Activated T-helper 17 cell treated with anti-CD3 and anti-CD28 coated beads, Interleukin-2, amount 50 U/mL, for 72 hours (primary cell): ENCODE measurements around the gene GAPDHS. TPM values are rescaled to one million over a fixed set of nuclear protein-coding genes. Genes with fewer than 3 reads are reported as not detected.
A peak's percentile ranks its signal among the peaks of the same experiment; 100 is the strongest.

Experiments
- ATAC-seq: fragments of 150-1000 bp; cut with Tn5 transposase; replicated peaks from 2 replicates; pipeline ENCODE4 v1.10.0; 2021; ENCODE audit warnings: mild to moderate bottlenecking, moderate library complexity
- H3K27ac Mint-ChIP-seq: one replicate; pipeline ENCODE4 v1.8.0; 2022; ENCODE audit warnings: mixed read lengths
- H3K27me3 Mint-ChIP-seq: one replicate; pipeline ENCODE4 v1.8.0; 2022; ENCODE audit warnings: mixed read lengths
- H3K36me3 Mint-ChIP-seq: one replicate; pipeline ENCODE4 v1.8.0; 2022; ENCODE audit warnings: low read depth, mild to moderate bottlenecking, mixed read lengths
- H3K4me1 Mint-ChIP-seq: one replicate; pipeline ENCODE4 v1.8.0; 2022; ENCODE audit warnings: mixed read lengths
- H3K4me3 Mint-ChIP-seq: one replicate; pipeline ENCODE4 v1.8.0; 2022; ENCODE audit warnings: mild to moderate bottlenecking, mixed read lengths
- H3K9me3 Mint-ChIP-seq: one replicate; pipeline ENCODE4 v1.8.0; 2022; ENCODE audit warnings: mixed read lengths
- total RNA-seq, 2 donors: library from RNA; stranded (reverse); gene quantifications; one replicate each; pipeline ENCODE4 v1.2.3, GENCODE V29; 2022

The GAPDHS gene
- total RNA-seq, 2 donors from 2014 or later = not detected

DNA sequence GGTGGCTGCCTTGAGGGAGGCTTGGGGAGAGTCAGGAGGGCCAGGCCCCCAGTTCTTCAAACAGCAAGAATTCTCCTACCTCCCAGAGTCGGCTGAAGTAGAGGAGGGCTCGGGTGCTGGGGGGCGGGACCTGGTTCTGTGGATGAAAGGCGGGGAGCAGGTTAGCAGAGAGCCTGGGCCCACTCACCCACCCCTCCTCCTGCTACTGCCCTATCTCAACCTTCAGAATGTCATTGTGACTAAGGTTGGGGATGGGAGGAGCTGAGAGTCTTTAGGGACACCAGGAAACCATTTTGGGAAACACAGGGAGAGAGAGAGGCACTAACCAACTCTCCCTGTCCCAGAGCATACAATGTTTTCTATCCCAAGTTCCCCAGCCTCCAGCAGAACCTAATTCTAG lies 30.5 kb upstream of the GAPDHS start:
- Mint-ChIP-seq H3K9me3 (no peaks in the 10 kb centered on the region), H3K4me1 (no peaks in the 10 kb centered on the region), H3K4me3 (no peak overlapping the region), H3K27me3 (peaks cover 22% of the 10 kb centered on the region), H3K27ac (no peak overlapping the region), H3K36me3 (no peaks in the 10 kb centered on the region)
- no peak for ATAC-seq

DNA sequence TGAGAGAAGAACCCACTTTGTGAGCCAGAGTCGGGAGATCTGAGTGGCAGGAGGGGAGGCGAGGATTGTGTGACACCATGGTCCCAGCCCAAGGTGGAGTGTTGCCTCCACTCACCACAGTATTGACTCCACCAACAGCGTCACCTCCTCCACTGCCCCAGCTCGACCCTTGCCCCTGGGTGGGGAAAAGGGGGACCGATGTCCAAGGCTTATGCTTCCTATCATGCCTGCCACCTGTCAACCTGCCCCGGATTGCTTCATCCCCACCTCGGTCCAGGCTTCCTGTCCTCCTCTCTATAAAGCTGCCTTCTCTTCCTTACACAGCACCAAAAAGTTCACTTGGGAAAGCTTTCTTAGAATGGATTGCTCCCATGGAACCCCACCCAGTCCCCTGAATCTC lies 27.2 kb upstream of the GAPDHS start:
- no peaks in the 10 kb centered on the region for H3K9me3 Mint-ChIP-seq
- H3K36me3 Mint-ChIP-seq = no peaks in the 10 kb centered on the region
- H3K4me3 Mint-ChIP-seq = no peak overlapping the region
- peaks cover 27% of the 10 kb centered on the region for H3K27me3 Mint-ChIP-seq
- H3K4me1 Mint-ChIP-seq = no peaks in the 10 kb centered on the region
- ATAC-seq = no peak
- no peak overlapping the region for H3K27ac Mint-ChIP-seq

- H3K36me3 Mint-ChIP-seq = no peaks in the 10 kb centered on the region
- no peaks in the 10 kb centered on the region for H3K9me3 Mint-ChIP-seq
- no peak overlapping the region for H3K27ac Mint-ChIP-seq
- H3K4me1 Mint-ChIP-seq = no peaks in the 10 kb centered on the region
- no peak overlapping the region for H3K4me3 Mint-ChIP-seq
- ATAC-seq = no peak
- peaks cover 20% of the 10 kb centered on the region for H3K27me3 Mint-ChIP-seq
These were observed 25.7 kb upstream of the GAPDHS start for GRCh38 chr19:35507561-35507960.

- no peaks in the 10 kb centered on the region for H3K9me3 Mint-ChIP-seq
- no peaks in the 10 kb centered on the region for H3K4me1 Mint-ChIP-seq
- no peak overlapping the region for H3K27ac Mint-ChIP-seq
- H3K4me3 Mint-ChIP-seq = no peak overlapping the region
- H3K36me3 Mint-ChIP-seq = no peaks in the 10 kb centered on the region
- ATAC-seq = no peak
- peaks cover 23% of the 10 kb centered on the region for H3K27me3 Mint-ChIP-seq
These were observed 25.1 kb upstream of the GAPDHS start for GRCh38 chr19:35508129-35508528.

DNA sequence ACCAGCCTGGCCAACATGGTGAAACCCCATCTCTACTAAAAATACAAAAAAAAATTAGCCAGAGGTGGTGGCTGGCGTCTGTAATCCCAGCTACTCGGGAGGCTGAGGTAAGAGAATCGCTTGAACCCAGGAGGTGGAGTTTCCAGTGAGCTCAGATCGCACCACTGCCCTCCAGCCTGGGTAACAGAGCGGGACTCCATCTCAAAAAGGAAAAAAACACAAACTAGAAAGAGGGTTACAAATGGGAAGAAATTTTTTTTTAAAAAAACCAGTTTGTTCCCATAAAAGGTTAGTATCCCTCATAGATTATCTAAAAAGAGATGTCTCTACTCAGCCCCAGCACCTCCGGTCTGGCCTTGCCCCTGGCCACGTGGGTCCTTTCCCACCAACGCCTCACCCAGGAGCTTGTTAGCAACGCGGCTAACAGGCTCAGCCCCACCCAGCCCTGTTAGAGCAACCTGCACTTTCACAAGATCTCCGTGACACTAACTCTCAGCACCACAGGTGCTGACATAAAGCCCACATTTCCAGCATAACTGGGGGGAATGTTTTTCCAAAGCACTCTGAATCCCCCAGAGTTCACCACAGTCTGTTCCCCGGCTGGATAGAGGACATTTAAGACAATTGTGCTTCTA lies 24.1 kb upstream of the GAPDHS start:
- peak overlapping the region; percentile 69 for H3K4me3 Mint-ChIP-seq
- H3K4me1 Mint-ChIP-seq = no peaks in the 10 kb centered on the region
- no peaks in the 10 kb centered on the region for H3K36me3 Mint-ChIP-seq
- H3K27ac Mint-ChIP-seq = no peak overlapping the region
- H3K27me3 Mint-ChIP-seq = peaks cover 27% of the 10 kb centered on the region
- no peaks in the 10 kb centered on the region for H3K9me3 Mint-ChIP-seq
- peak; percentile 68 for ATAC-seq

DNA sequence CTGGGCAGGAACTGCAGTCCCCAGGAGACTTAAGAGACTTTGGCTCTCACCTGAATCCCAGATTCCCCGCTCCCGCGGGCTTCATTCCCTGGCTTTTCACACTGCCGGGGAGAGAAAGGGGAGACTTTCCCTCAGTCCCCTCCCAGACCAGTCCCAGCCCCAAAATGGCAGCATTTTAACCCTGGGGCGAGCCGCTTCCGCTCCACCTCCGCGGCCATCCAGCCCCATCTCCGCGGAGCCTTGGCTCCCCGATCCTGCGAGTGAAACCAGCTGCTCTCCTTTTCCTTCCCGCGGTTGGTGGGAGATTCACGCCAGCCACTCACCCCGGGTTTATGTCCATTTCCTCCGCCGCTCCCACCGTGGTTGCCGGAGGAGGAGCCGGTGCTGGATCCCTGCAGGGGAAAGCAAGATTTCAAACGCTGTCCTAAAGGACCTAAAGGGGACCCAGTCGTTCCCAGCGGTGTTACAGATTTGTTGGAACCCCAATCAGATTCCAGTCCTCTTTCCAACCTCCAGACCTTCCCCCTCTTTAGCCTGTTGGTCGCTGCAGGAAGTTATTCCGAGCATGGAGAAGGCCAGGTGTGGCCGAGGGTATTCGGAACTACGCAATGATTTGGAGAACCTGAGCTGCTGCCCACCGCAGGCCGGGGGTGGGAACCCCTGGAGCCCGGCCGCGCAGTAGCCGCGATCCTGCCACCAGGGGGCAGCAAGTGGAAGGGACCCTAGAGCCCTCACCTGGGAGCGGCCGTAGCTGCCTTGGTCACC lies 23.2 kb upstream of the GAPDHS start:
- peak; percentile 81 for ATAC-seq
- peaks cover 30% of the 10 kb centered on the region for H3K27me3 Mint-ChIP-seq
- H3K4me1 Mint-ChIP-seq = no peaks in the 10 kb centered on the region
- peak overlapping the region; percentile 69 for H3K4me3 Mint-ChIP-seq
- H3K27ac Mint-ChIP-seq = no peak overlapping the region
- no peaks in the 10 kb centered on the region for H3K36me3 Mint-ChIP-seq
- H3K9me3 Mint-ChIP-seq = no peaks in the 10 kb centered on the region

- no peaks in the 10 kb centered on the region for H3K9me3 Mint-ChIP-seq
- H3K4me3 Mint-ChIP-seq = peak overlapping the region; percentile 69
- H3K27me3 Mint-ChIP-seq = peaks cover 30% of the 10 kb centered on the region
- no peaks in the 10 kb centered on the region for H3K36me3 Mint-ChIP-seq
- no peaks in the 10 kb centered on the region for H3K4me1 Mint-ChIP-seq
- H3K27ac Mint-ChIP-seq = no peak overlapping the region
- ATAC-seq = no peak
These were observed 22.7 kb upstream of the GAPDHS start for GRCh38 chr19:35510626-35510964.

- Mint-ChIP-seq H3K27me3 (peaks cover 26% of the 10 kb centered on the region), H3K4me3 (no peak overlapping the region), H3K4me1 (no peaks in the 10 kb centered on the region), H3K36me3 (no peaks in the 10 kb centered on the region), H3K9me3 (no peaks in the 10 kb centered on the region), H3K27ac (no peak overlapping the region)
- no peak for ATAC-seq
These were observed 21.9 kb upstream of the GAPDHS start for GRCh38 chr19:35511337-35511736.

GRCh38 chr19:35512831-35513627 lies 20.2 kb upstream of the GAPDHS start:
- no peak overlapping the region for H3K4me3 Mint-ChIP-seq
- H3K36me3 Mint-ChIP-seq = no peaks in the 10 kb centered on the region
- no peak for ATAC-seq
- no peak overlapping the region for H3K27ac Mint-ChIP-seq
- H3K27me3 Mint-ChIP-seq = peaks cover 26% of the 10 kb centered on the region
- no peaks in the 10 kb centered on the region for H3K9me3 Mint-ChIP-seq
- no peaks in the 10 kb centered on the region for H3K4me1 Mint-ChIP-seq

GRCh38 chr19:35513628-35514281 lies 19.5 kb upstream of the GAPDHS start, which contains the start of gene DMKN:
Gene DMKN, minus strand, starts transcription at chr19:35513649. Its CDS starts 174 bp downstream, at chr19:35513475.
- no peak within 1 kb of the TSS for H3K27ac Mint-ChIP-seq
- no peaks in the 10 kb centered on the region for H3K4me1 Mint-ChIP-seq
- H3K4me3 Mint-ChIP-seq = no peak within 1 kb of the TSS
- no peaks in the 10 kb centered on the region for H3K36me3 Mint-ChIP-seq
- no peaks in the 10 kb centered on the region for H3K9me3 Mint-ChIP-seq
- peaks cover 24% of the 10 kb centered on the region for H3K27me3 Mint-ChIP-seq
- ATAC-seq = no peak

GRCh38 chr19:35514282-35514809 lies 18.9 kb upstream of the GAPDHS start:
- no peaks in the 10 kb centered on the region for H3K36me3 Mint-ChIP-seq
- H3K4me1 Mint-ChIP-seq = no peaks in the 10 kb centered on the region
- H3K4me3 Mint-ChIP-seq = no peak overlapping the region
- ATAC-seq = no peak
- no peak overlapping the region for H3K27ac Mint-ChIP-seq
- H3K27me3 Mint-ChIP-seq = peaks cover 23% of the 10 kb centered on the region
- H3K9me3 Mint-ChIP-seq = no peaks in the 10 kb centered on the region

GRCh38 chr19:35516310-35516709 lies 16.9 kb upstream of the GAPDHS start:
- Mint-ChIP-seq H3K27me3 (peaks cover 25% of the 10 kb centered on the region), H3K9me3 (no peaks in the 10 kb centered on the region), H3K4me3 (no peak overlapping the region), H3K36me3 (no peaks in the 10 kb centered on the region), H3K27ac (no peak overlapping the region), H3K4me1 (no peaks in the 10 kb centered on the region)
- ATAC-seq = no peak

DNA sequence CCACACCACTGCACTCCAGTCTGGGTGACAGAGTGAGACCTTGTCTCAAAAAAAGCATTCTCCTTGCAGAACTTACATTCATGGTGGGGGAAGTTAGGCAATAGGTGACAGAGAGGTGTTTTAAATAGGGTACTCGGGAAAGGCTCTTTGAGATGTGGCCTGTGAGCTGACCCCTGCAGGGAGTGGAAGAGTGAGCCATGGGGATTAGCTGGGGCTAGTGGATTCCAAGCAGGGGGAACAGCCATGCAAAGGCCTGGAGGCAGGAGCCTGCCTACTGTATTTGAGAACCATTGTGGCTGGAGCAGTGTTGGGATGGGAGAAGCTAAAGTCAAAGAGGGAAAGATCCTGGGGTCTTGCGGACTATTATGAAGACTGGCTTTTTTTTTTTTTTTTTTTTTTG lies 15.9 kb upstream of the GAPDHS start:
- Mint-ChIP-seq H3K27ac (no peak overlapping the region), H3K4me1 (no peaks in the 10 kb centered on the region), H3K36me3 (no peaks in the 10 kb centered on the region), H3K4me3 (no peak overlapping the region), H3K9me3 (no peaks in the 10 kb centered on the region), H3K27me3 (peaks cover 25% of the 10 kb centered on the region)
- no peak for ATAC-seq

DNA sequence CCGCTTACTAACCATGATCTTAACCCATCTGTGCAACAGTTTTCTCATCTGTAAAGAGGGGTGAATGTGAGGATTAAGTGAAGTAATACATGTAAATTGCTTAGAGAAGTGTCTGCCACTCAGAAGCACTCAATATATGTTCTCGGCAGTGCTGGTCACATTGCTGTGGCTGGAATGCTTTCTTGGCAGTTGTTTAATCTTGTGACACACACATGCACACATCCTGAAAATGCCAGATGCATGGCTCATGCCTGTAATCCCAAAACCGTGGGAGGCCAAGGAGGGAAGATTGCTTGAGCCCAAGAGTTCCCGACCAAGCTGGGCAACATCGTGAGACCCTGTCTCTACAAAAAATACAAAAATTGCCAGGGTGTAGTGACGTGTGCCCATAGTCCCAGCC lies 14.9 kb upstream of the GAPDHS start:
- Mint-ChIP-seq H3K27ac (no peak overlapping the region), H3K4me3 (no peak overlapping the region), H3K36me3 (no peaks in the 10 kb centered on the region), H3K4me1 (no peaks in the 10 kb centered on the region), H3K9me3 (no peaks in the 10 kb centered on the region), H3K27me3 (peaks cover 17% of the 10 kb centered on the region)
- ATAC-seq = no peak
